ENCODE data around the gene TEAD1.

GRCh38 chr11:12629601-12630313, 44.5 kb upstream of the TEAD1 start:
- no peak for TF ChIP-seq CTCF (IDR thresholded peaks at IDR 0.05)
- no peak for TF ChIP-seq POLR2AphosphoS5 (IDR thresholded peaks at IDR 0.05)
- TF ChIP-seq POLR2A (IDR thresholded peaks at IDR 0.05), result no peak
